Right cardiac atrium (tissue), 5 donors: ENCODE data around the gene KCNJ10. TPM values are rescaled to one million over a fixed set of nuclear protein-coding genes. Genes with fewer than 3 reads are reported as not detected.
"Not testable (repeated sequence)": the region's sequence is repeated elsewhere in the genome, so short reads cannot be mapped to it uniquely, and the experiment has no call there.

Experiments used
- ATAC-seq, 2 donors: fragments of 200-7000 bp; cut with Tn5 transposase; one replicate each; pipeline versions ENCODE4 v1.8.0 to v1.9.1; 2020; ENCODE audit warnings: moderate library complexity in 2 of 2, mild to moderate bottlenecking in 1 of 2
- DNase-seq, 3 donors: peaks; one replicate each; pipeline ENCODE4 v3.0.0-alpha.2; 2020
- H3K27ac ChIP-seq: one replicate; pipeline ENCODE4 v1.5.1; 2013; ENCODE audit warnings: mild to moderate bottlenecking, low read length, control low read depth, moderate library complexity
- H3K27me3 ChIP-seq: one replicate; pipeline ENCODE4 v1.6.1; 2013; ENCODE audit not compliant: control insufficient read depth, insufficient read depth
- H3K4me1 ChIP-seq: one replicate; pipeline ENCODE4 v1.6.1; 2013; ENCODE audit warnings: low read length; ENCODE audit not compliant: control insufficient read depth, insufficient read depth
- H3K4me3 ChIP-seq: one replicate; pipeline ENCODE4 v1.5.1; 2013; ENCODE audit warnings: low read length, control low read depth
- H3K9me3 ChIP-seq: one replicate; pipeline ENCODE4 v1.6.1; 2013; ENCODE audit warnings: low read length; ENCODE audit not compliant: control insufficient read depth
- WGBS: extraction: QIAGEN DNeasy Blood & Tissue Kit; methylation state at CpG from one replicate; pipeline ENCODE4 v1.1.7; 2013; 5-methylcytosine and 5-hydroxymethylcytosine counted together
- intact Hi-C, 4 donors: fragments of 100-400 bp; cut with DNase I; formaldehyde crosslinking; loops; one replicate each; pipeline versions ENCODE4 v1.11.0 to v1.14.0; 2022 to 2023
- long read RNA-seq, 4 donors: library from polyadenylated mRNA; unstranded; transcript quantifications; one replicate each; pipeline ENCODE4 v2.0.0, GENCODE V29; 2020 to 2021
- polyA plus RNA-seq: library from polyadenylated mRNA; stranded (reverse); fragments of 200-250 nt; gene quantifications from one replicate; pipeline ENCODE4 v1.2.3, GENCODE V29; 2013
- total RNA-seq, 4 donors: library from RNA; stranded (reverse); fragmentation: NEBNext Ultra II Directional; extraction: Animal tissue kit (Norgen Biotek cat#: 25700); gene quantifications; one replicate each; pipeline ENCODE4 v1.2.1, GENCODE V29; 2021
- donor health status: healthy with polysubstance abuse.
- donor health status: DM: no; HTN: yes; CAD: no.
- donor health status: DM: no; HTN: no; CAD: no.
- donor health status: DM: no; HTN: yes; CAD: no; lungs with severe emphysema.
- donor health status: DM: yes; HTN: yes; CAD: no.

KCNJ10 gene
- total RNA-seq (under 1 TPM; 0.11 to 0.31 (median 0.20) TPM), polyA plus RNA-seq (0.14 TPM)
- long read RNA-seq, donor 1, result 0 reads
- long read RNA-seq, donor 2, result 0 reads
- long read RNA-seq, donor 3, partial matches to known transcripts, result 0 of 1 reads
- long read RNA-seq, donor 3, other reads (novel, unspliced or antisense), result 1 of 1 reads
- long read RNA-seq, donor 4, result 0 reads

GRCh38 chr1:160069460-160070231 is at the start of gene KCNJ10:
Gene KCNJ10 (minus strand): TSS chr1:160070160. CDS start chr1:160042532, 27,628 bp downstream.
- DNase-seq, result peak in 1 of 3 donors; percentile 28
- intact Hi-C loops, result no loop called here
- Histone ChIP-seq H3K27me3 (no peaks in the 10 kb centered on the region), H3K27ac (no peak within 1 kb of the TSS), H3K4me1 (no peaks in the 10 kb centered on the region), H3K9me3 (no peaks in the 10 kb centered on the region), H3K4me3 (peak within 1 kb of the TSS; percentile 75)
- peak in 1 of 2 donors; percentile 6 for ATAC-seq
- 10% methylated on average over 32 of the region's 32 CpGs for WGBS

GRCh38 chr1:160118928-160119327 is 49.0 kb upstream of the KCNJ10 start:
- Histone ChIP-seq H3K27me3 (no peaks in the 10 kb centered on the region), H3K4me3 (no peak overlapping the region), H3K27ac (no peak overlapping the region), H3K4me1 (peaks cover 5% of the 10 kb centered on the region), H3K9me3 (no peaks in the 10 kb centered on the region)
- DNase-seq (no peak), ATAC-seq (no peak)
- intact Hi-C loops, result no loop called here
- 89% methylated on average over 3 of the region's 3 CpGs for WGBS

GRCh38 chr1:160117709-160118183 is 47.8 kb upstream of the KCNJ10 start:
- Histone ChIP-seq H3K27me3 (no peaks in the 10 kb centered on the region), H3K4me3 (peak overlapping the region; percentile 40), H3K9me3 (no peaks in the 10 kb centered on the region), H3K4me1 (peaks cover 5% of the 10 kb centered on the region), H3K27ac (peak overlapping the region; percentile 82)
- 22% methylated on average over 8 of the region's 8 CpGs for WGBS
- ATAC-seq, result peak; percentile 49 to 73
- DNase-seq, result peak in 2 of 3 donors; percentile 82
- intact Hi-C loops, result no loop called here

- whole genome bisulfite sequencing, result 8% methylated on average over 1 of the region's 1 CpG
- Histone ChIP-seq H3K27me3 (no peaks in the 10 kb centered on the region), H3K27ac (peak overlapping the region; percentile 82), H3K9me3 (no peaks in the 10 kb centered on the region), H3K4me3 (peak overlapping the region; percentile 40), H3K4me1 (peaks cover 7% of the 10 kb centered on the region)
- intact Hi-C loops, result no loop called here
- no peak for ATAC-seq
- DNase-seq, result no peak
Measured at GRCh38 chr1:160117300-160117699, 47.3 kb upstream of the KCNJ10 start.

- intact Hi-C loops, result no loop called here
Measured at GRCh38 chr1:160116283-160117147, 46.6 kb upstream of the KCNJ10 start.

GRCh38 chr1:160115545-160116282 is 45.8 kb upstream of the KCNJ10 start, which contains the start of gene ATP1A2:
Gene ATP1A2 (plus strand): TSS chr1:160115759. CDS start chr1:160115862, 103 bp downstream.
- Histone ChIP-seq H3K4me1 (peaks cover 7% of the 10 kb centered on the region), H3K9me3 (no peaks in the 10 kb centered on the region), H3K27ac (peak within 1 kb of the TSS; percentile 82), H3K4me3 (peak within 1 kb of the TSS; percentile 40), H3K27me3 (no peaks in the 10 kb centered on the region)
- DNase-seq, result peak in 2 of 3 donors; percentile 72 to 80
- peak; percentile 61 to 66 for ATAC-seq
- intact Hi-C loops, result no loop called here
- 29% methylated on average over 16 of the region's 16 CpGs for WGBS

More at GRCh38 chr1:160116283-160117147, 46.6 kb upstream of the KCNJ10 start:
- peaks cover 7% of the 10 kb centered on the region for H3K4me1 ChIP-seq
- H3K27ac ChIP-seq, result peak overlapping the region; percentile 82
- no peaks in the 10 kb centered on the region for H3K9me3 ChIP-seq
- H3K4me3 ChIP-seq, result peak overlapping the region; percentile 40
- ATAC-seq, result peak; percentile 10 to 12
- no peaks in the 10 kb centered on the region for H3K27me3 ChIP-seq
- peak in 1 of 3 donors; percentile 58 for DNase-seq
- WGBS, result 33% methylated on average over 12 of the region's 12 CpGs

GRCh38 chr1:160114085-160114484 is 44.1 kb upstream of the KCNJ10 start:
- Histone ChIP-seq H3K4me1 (peaks cover 7% of the 10 kb centered on the region), H3K4me3 (no peak overlapping the region), H3K27ac (peak overlapping the region; percentile 62), H3K9me3 (no peaks in the 10 kb centered on the region), H3K27me3 (no peaks in the 10 kb centered on the region)
- 49% methylated on average over 4 of the region's 4 CpGs for WGBS
- DNase-seq (peak in 2 of 3 donors; percentile 60 to 64), ATAC-seq (peak; percentile 2 to 14)
- intact Hi-C loops, result no loop called here

- Histone ChIP-seq H3K27me3 (no peaks in the 10 kb centered on the region), H3K9me3 (no peaks in the 10 kb centered on the region), H3K27ac (peak overlapping the region; percentile 62), H3K4me3 (no peak overlapping the region), H3K4me1 (peaks cover 7% of the 10 kb centered on the region)
- peak in 1 of 3 donors; percentile 42 for DNase-seq
- ATAC-seq, result no peak
- intact Hi-C loops, result no loop called here
- 69% methylated on average over 8 of the region's 8 CpGs for WGBS
Measured at GRCh38 chr1:160113407-160113806, 43.4 kb upstream of the KCNJ10 start.

- Histone ChIP-seq H3K9me3 (no peaks in the 10 kb centered on the region), H3K27me3 (no peaks in the 10 kb centered on the region), H3K4me1 (peaks cover 4% of the 10 kb centered on the region), H3K4me3 (no peak overlapping the region), H3K27ac (no peak overlapping the region)
- intact Hi-C loops, result no loop called here
- no peak for ATAC-seq
- peak in 1 of 3 donors; percentile 59 for DNase-seq
- WGBS, result 62% methylated on average over 12 of the region's 12 CpGs
Measured at GRCh38 chr1:160112357-160112756, 42.4 kb upstream of the KCNJ10 start.

GRCh38 chr1:160111462-160111861 is 41.5 kb upstream of the KCNJ10 start:
- H3K4me3 ChIP-seq, H3K27me3 ChIP-seq, ATAC-seq, H3K9me3 ChIP-seq, DNase-seq, H3K27ac ChIP-seq, H3K4me1 ChIP-seq, intact Hi-C loops: not testable (repeated sequence)
- 90% methylated on average over 10 of the region's 10 CpGs for WGBS
